SK-N-SH (cell line): ENCODE measurements around the gene PTPN18. TPM values are rescaled to one million over a fixed set of nuclear protein-coding genes. Genes with fewer than 3 reads are reported as not detected.

Experiments used
- CTCF ChIA-PET: fragments of 300-600, 350-600 bp; formaldehyde crosslinking; extraction: SDS; loops from one replicate; lab custom pipeline; 2021; lab: Yijun Ruan, JAX
- POLR2A ChIA-PET: fragments of 350-600 bp; sonication (Branson Sonifier 250); formaldehyde crosslinking; extraction: SDS; loops from one replicate; lab custom pipeline; 2020; ENCODE audit warnings: antibody characterized with exemption, inconsistent platforms; lab: Yijun Ruan, JAX
- DNase-seq: peaks from one replicate; pipeline ENCODE4 v3.0.0; 2012
- H2AFZ ChIP-seq: fragments of 200-600 bp; sonication (generic); 2 replicates; pipeline ENCODE4 v1.8.1; 2016; ENCODE audit warnings: antibody characterized with exemption, mild to moderate bottlenecking, low read depth
- H3F3A ChIP-seq: fragments of 200-600 bp; sonication (generic); replicated peaks from 2 replicates; pipeline ENCODE3; 2016; ENCODE audit warnings: antibody characterized with exemption, mild to moderate bottlenecking; ENCODE audit not compliant: insufficient read depth
- H3K27ac ChIP-seq, 2 experiments: fragments of 200-500 bp in 1 of 2; fragments of 200-600 bp in 1 of 2; sonication (Bioruptor generic) in 1 of 2; sonication (generic), shearing (Covaris generic) in 1 of 2; 2 replicates each; pipeline versions ENCODE4 v1.5.1 to v1.6.1; 2014 to 2016; ENCODE audit warnings: low read depth in 2 of 2, inconsistent platforms in 1 of 2, low read length in 1 of 2, mild to moderate bottlenecking in 1 of 2, mixed read lengths in 1 of 2
- H3K27me3 ChIP-seq: fragments of 200-600 bp; sonication (generic), shearing (Covaris generic); 2 replicates; pipeline ENCODE4 v1.6.1; 2016; ENCODE audit warnings: mixed run types; ENCODE audit not compliant: insufficient read depth
- H3K36me3 ChIP-seq, 2 experiments: fragments of 200-500 bp in 1 of 2; fragments of 200-600 bp in 1 of 2; sonication (Bioruptor generic) in 1 of 2; sonication (generic) in 1 of 2; replicated peaks in 1 of 2; 2 replicates each; pipeline versions ENCODE3 to v1.5.1; 2014 to 2016; ENCODE audit warnings: low read length in 1 of 2, mild to moderate bottlenecking in 1 of 2; ENCODE audit not compliant: insufficient read depth in 2 of 2, control insufficient read depth in 1 of 2
- H3K4me1 ChIP-seq, 2 experiments: fragments of 200-500 bp in 1 of 2; fragments of 200-600 bp in 1 of 2; sonication (Bioruptor generic) in 1 of 2; sonication (generic), shearing (Covaris generic) in 1 of 2; 2 replicates each; pipeline versions ENCODE4 v1.5.1 to v1.6.1; 2014 to 2016; ENCODE audit warnings: low read depth in 1 of 2, low read length in 1 of 2, mixed run types in 1 of 2; ENCODE audit not compliant: insufficient read depth in 2 of 2, control insufficient read depth in 1 of 2
- H3K4me2 ChIP-seq: fragments of 200-600 bp; sonication (generic), shearing (Covaris generic); 2 replicates; pipeline ENCODE4 v1.6.1; 2017; ENCODE audit warnings: mixed run types
- H3K4me3 ChIP-seq, 2 experiments: fragments of 200-500 bp in 1 of 2; fragments of 200-600 bp in 1 of 2; sonication (Bioruptor generic) in 1 of 2; sonication (generic), shearing (Covaris generic) in 1 of 2; 2 replicates each; pipeline versions ENCODE4 v1.5.1 to v1.8.1; 2014 to 2016; ENCODE audit warnings: low read depth in 2 of 2, inconsistent platforms in 1 of 2, low read length in 1 of 2, mild to moderate bottlenecking in 1 of 2, mixed read lengths in 1 of 2, moderate library complexity in 1 of 2
- H3K79me2 ChIP-seq: fragments of 200-600 bp; sonication (generic); 2 replicates; pipeline ENCODE4 v1.8.1; 2017; ENCODE audit warnings: mild to moderate bottlenecking; ENCODE audit not compliant: insufficient read depth
- H3K9ac ChIP-seq: fragments of 200-600 bp; sonication (generic); 2 replicates; pipeline ENCODE4 v1.6.1; 2017; ENCODE audit warnings: mixed run types
- H3K9me2 ChIP-seq: fragments of 200-600 bp; sonication (generic); 2 replicates; pipeline ENCODE4 v1.6.1; 2017; ENCODE audit warnings: mixed run types
- H3K9me3 ChIP-seq: fragments of 200-600 bp; sonication (generic); 2 replicates; pipeline ENCODE4 v1.6.1; 2017; ENCODE audit warnings: mixed run types, mild to moderate bottlenecking, moderate library complexity
- H4K20me1 ChIP-seq: fragments of 200-600 bp; sonication (generic); 2 replicates; pipeline ENCODE4 v1.6.1; 2017; ENCODE audit warnings: mild to moderate bottlenecking, mixed run types; ENCODE audit not compliant: insufficient read depth
- ELF1 ChIP-seq: IDR thresholded peaks from 2 replicates; pipeline ENCODE4 v1.4.0; 2012
- EP300 ChIP-seq, 2 experiments: IDR thresholded peaks; 2 replicates each; pipeline versions ENCODE4 v1.4.0 to v1.6.1; 2012; ENCODE audit warnings: borderline replicate concordance in 1 of 2, low read depth in 1 of 2, low read length in 1 of 2
- FOSL2 ChIP-seq: IDR thresholded peaks from 2 replicates; pipeline ENCODE4 v1.4.0; 2012; ENCODE audit warnings: low read depth, mild to moderate bottlenecking, moderate library complexity, borderline replicate concordance
- FOXM1 ChIP-seq: IDR thresholded peaks from 2 replicates; pipeline ENCODE4 v1.4.0; 2012; ENCODE audit warnings: low read depth, mild to moderate bottlenecking
- GATA2 ChIP-seq: sonication (generic); formaldehyde crosslinking; IDR thresholded peaks from 2 replicates; pipeline ENCODE4 v1.5.0; 2020; ENCODE audit warnings: mild to moderate bottlenecking, missing genetic modification reagents
- NRF1 ChIP-seq: IDR thresholded peaks from 2 replicates; pipeline ENCODE4 v1.6.1; 2012; ENCODE audit warnings: low read depth, mild to moderate bottlenecking, low read length
- RXRA ChIP-seq: IDR thresholded peaks from 2 replicates; pipeline ENCODE4 v1.4.0; 2012; ENCODE audit warnings: low read depth, mild to moderate bottlenecking, borderline replicate concordance
- SMC3 ChIP-seq: IDR thresholded peaks from 2 replicates; pipeline ENCODE4 v1.6.1; 2012; ENCODE audit warnings: low read depth, low read length, improper control_type of control experiment
- TAF1 ChIP-seq: IDR thresholded peaks from 2 replicates; pipeline ENCODE4 v1.6.1; 2012; ENCODE audit warnings: low read depth, mild to moderate bottlenecking, low read length, moderate library complexity, borderline replicate concordance
- YY1 ChIP-seq: IDR thresholded peaks from 2 replicates; pipeline ENCODE4 v1.4.0; 2012; ENCODE audit warnings: low read depth, mild to moderate bottlenecking
- WGBS: methylation state at CpG from one replicate; pipeline ENCODE4 v1.1.6; 2017; ENCODE audit warnings: low lambda C conversion rate; 5-methylcytosine and 5-hydroxymethylcytosine counted together
- polyA plus RNA-seq, 3 experiments: library from polyadenylated mRNA; depleted of rRNA; stranded (reverse); fragments of >200 nt; gene quantifications; 2 replicates each; pipeline ENCODE4 v1.2.3, GENCODE V29; 2012
- TF ChIP-seq, protein P1 (sequence below): IDR thresholded peaks from 2 replicates; pipeline ENCODE4 v1.4.0; 2012; ENCODE audit warnings: low read depth, borderline replicate concordance
- TF ChIP-seq, protein P2 (sequence below): IDR thresholded peaks from 2 replicates; pipeline ENCODE4 v1.4.0; 2012; ENCODE audit warnings: low read depth, borderline replicate concordance
- TF ChIP-seq, protein P3 (sequence below): fragments of 150-350 bp; IDR thresholded peaks from 2 replicates; pipeline ENCODE4 v1.6.1; 2016; ENCODE audit warnings: mild to moderate bottlenecking, low read depth, low read length
- TF ChIP-seq, protein P4 (sequence below): IDR thresholded peaks from 2 replicates; pipeline ENCODE4 v1.6.1; 2012; ENCODE audit warnings: mild to moderate bottlenecking, low read depth, low read length, moderate library complexity

Gene PTPN18
- polyA plus RNA-seq, 1 of the 3 experiments (the other 2 are of a cell fraction), result 30.4 TPM

DNA sequence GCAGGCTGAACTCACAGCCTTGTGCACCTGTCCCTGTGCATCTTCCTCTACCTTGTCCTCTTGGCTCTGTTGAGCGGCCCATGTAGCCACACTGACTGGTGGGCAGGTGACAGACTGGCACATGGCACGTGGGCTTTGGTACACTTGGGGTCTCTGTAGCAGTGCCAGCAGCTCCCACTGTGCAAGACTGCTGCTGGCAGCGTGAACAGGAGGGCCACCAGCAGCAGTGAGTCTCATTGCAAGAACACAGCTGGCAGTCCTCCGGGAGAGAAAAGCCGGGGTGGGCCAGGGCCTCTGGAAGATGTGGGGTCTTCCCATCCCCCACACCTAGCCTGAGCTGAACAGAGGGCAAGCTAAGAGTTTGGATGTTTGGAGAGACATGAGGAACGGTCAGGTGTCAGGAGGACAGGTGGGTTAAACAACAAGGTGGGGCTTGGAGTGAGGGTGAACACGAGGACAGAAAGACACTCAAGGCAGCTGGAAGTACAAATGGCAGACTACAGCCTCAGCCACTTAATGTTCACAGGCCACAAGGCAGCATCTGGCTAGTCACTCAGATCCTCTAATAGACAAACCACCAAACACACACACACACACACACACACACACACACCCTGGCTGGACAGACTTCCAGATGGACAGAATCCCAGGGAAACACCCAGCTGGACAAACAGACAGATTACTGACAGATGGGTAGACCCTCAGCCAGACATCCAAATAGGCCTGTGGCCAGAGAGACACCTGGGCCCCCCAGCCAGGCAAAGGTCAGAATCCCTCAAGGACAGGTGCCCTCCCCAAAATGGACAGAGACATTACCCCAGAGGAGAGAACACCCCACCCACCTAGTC lies 2.3 kb upstream of the PTPN18 start:
- Histone ChIP-seq H3K4me3 (no peak overlapping the region), H3K9ac (no peak overlapping the region), H3K4me1 (peaks cover 0 to 24% of the 10 kb centered on the region in 2 experiments; a peak in 2 of 4 replicates), H3K9me3 (no peaks in the 10 kb centered on the region), H3F3A (peaks cover 3% of the 10 kb centered on the region), H3K36me3 (peaks cover 0 to 5% of the 10 kb centered on the region in 2 experiments), H3K9me2 (no peaks in the 10 kb centered on the region), H2AFZ (no peak overlapping the region), H4K20me1 (no peaks in the 10 kb centered on the region), H3K27ac (no peak overlapping the region; a peak in 1 of 4 replicates), H3K4me2 (no peak overlapping the region), H3K27me3 (no peaks in the 10 kb centered on the region)
- CTCF ChIA-PET, result interaction anchor here (0.7 to 1.6 kb wide), 5 partner anchors 11 to 521 kb away, joined by 3 to 10 read pairs (median 3); partner anchors contain the start of genes IMP4 and SMPD4
- DNase-seq, result no peak
- WGBS, result 96% methylated on average over 7 of the region's 7 CpGs
- no peak for TF ChIP-seq NRF1
- TF ChIP-seq, protein P1, sequence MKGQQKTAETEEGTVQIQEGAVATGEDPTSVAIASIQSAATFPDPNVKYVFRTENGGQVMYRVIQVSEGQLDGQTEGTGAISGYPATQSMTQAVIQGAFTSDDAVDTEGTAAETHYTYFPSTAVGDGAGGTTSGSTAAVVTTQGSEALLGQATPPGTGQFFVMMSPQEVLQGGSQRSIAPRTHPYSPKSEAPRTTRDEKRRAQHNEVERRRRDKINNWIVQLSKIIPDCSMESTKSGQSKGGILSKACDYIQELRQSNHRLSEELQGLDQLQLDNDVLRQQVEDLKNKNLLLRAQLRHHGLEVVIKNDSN, result no peak
- no peak for TF ChIP-seq EP300 (IDR thresholded peaks at IDR 0.05; ENCODE audit: borderline replicate concordance in 1 of 2, low read depth in 1 of 2, low read length in 1 of 2)
- TF ChIP-seq FOSL2, result no peak
- TF ChIP-seq, protein P2, sequence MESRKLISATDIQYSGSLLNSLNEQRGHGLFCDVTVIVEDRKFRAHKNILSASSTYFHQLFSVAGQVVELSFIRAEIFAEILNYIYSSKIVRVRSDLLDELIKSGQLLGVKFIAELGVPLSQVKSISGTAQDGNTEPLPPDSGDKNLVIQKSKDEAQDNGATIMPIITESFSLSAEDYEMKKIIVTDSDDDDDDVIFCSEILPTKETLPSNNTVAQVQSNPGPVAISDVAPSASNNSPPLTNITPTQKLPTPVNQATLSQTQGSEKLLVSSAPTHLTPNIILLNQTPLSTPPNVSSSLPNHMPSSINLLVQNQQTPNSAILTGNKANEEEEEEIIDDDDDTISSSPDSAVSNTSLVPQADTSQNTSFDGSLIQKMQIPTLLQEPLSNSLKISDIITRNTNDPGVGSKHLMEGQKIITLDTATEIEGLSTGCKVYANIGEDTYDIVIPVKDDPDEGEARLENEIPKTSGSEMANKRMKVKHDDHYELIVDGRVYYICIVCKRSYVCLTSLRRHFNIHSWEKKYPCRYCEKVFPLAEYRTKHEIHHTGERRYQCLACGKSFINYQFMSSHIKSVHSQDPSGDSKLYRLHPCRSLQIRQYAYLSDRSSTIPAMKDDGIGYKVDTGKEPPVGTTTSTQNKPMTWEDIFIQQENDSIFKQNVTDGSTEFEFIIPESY, result no peak
- TF ChIP-seq, protein P3, sequence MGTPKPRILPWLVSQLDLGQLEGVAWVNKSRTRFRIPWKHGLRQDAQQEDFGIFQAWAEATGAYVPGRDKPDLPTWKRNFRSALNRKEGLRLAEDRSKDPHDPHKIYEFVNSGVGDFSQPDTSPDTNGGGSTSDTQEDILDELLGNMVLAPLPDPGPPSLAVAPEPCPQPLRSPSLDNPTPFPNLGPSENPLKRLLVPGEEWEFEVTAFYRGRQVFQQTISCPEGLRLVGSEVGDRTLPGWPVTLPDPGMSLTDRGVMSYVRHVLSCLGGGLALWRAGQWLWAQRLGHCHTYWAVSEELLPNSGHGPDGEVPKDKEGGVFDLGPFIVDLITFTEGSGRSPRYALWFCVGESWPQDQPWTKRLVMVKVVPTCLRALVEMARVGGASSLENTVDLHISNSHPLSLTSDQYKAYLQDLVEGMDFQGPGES, result no peak
- TF ChIP-seq GATA2 (CRISPR knock-in tag), result no peak
- TF ChIP-seq ELF1, result no peak
- no peak for TF ChIP-seq TAF1
- TF ChIP-seq RXRA, result no peak
- TF ChIP-seq SMC3, result no peak
- TF ChIP-seq FOXM1, result no peak
- TF ChIP-seq, protein P4, sequence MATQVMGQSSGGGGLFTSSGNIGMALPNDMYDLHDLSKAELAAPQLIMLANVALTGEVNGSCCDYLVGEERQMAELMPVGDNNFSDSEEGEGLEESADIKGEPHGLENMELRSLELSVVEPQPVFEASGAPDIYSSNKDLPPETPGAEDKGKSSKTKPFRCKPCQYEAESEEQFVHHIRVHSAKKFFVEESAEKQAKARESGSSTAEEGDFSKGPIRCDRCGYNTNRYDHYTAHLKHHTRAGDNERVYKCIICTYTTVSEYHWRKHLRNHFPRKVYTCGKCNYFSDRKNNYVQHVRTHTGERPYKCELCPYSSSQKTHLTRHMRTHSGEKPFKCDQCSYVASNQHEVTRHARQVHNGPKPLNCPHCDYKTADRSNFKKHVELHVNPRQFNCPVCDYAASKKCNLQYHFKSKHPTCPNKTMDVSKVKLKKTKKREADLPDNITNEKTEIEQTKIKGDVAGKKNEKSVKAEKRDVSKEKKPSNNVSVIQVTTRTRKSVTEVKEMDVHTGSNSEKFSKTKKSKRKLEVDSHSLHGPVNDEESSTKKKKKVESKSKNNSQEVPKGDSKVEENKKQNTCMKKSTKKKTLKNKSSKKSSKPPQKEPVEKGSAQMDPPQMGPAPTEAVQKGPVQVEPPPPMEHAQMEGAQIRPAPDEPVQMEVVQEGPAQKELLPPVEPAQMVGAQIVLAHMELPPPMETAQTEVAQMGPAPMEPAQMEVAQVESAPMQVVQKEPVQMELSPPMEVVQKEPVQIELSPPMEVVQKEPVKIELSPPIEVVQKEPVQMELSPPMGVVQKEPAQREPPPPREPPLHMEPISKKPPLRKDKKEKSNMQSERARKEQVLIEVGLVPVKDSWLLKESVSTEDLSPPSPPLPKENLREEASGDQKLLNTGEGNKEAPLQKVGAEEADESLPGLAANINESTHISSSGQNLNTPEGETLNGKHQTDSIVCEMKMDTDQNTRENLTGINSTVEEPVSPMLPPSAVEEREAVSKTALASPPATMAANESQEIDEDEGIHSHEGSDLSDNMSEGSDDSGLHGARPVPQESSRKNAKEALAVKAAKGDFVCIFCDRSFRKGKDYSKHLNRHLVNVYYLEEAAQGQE, result no peak
- TF ChIP-seq YY1, result no peak
- TF ChIP-seq, all 33 proteins: peak for 0
- POLR2A ChIA-PET, result interaction anchor here (0.5 to 3.7 kb wide), 2 partner anchors 10 to 165 kb away, joined by 5 to 38 read pairs; partner anchors contain the start of gene IMP4
- H3K79me2 ChIP-seq, result no peaks in the 10 kb centered on the region; the same call in 1 of the 2 replicates
